T-cell (primary cell): ENCODE results near the gene MTG2. TPM values are rescaled to one million over a fixed set of nuclear protein-coding genes. Genes with fewer than 3 reads are reported as not detected.

Experiments
- ATAC-seq, 4 experiments: fragments of 200-7000 bp in 3 of 4; fragments of 150-1000 bp in 1 of 4; cut with Tn5 transposase; replicated peaks in 1 of 4; 1 replicate in 3 of 4; 2 replicates in 1 of 4; pipeline ENCODE4 v1.10.0; 2021; ENCODE audit warnings: moderate library complexity in 3 of 4, mild to moderate bottlenecking in 2 of 4, moderate number of reproducible peaks in 1 of 4
- CTCF ChIA-PET, 2 donors: fragments of 300-600 bp; sonication (Branson Sonifier 250); formaldehyde crosslinking; loops; one replicate each; lab custom pipeline; 2022; ENCODE audit warnings: antibody characterized with exemption in 2 of 2; lab: Charles Lee
- POLR2A ChIA-PET, 2 donors: fragments of 300-600 bp; sonication (Branson Sonifier 250); formaldehyde crosslinking; loops; one replicate each; lab custom pipeline; 2022; ENCODE audit warnings: antibody characterized with exemption in 2 of 2; lab: Charles Lee
- DNase-seq, 35 experiments: peaks; one replicate each; pipeline versions ENCODE4 v3.0.0 to v3.0.0-alpha.2; 2013 to 2023
- H3K27ac ChIP-seq: one replicate; pipeline ENCODE4 v1.5.1; 2013; ENCODE audit warnings: low read length
- H3K27me3 ChIP-seq, 2 experiments: replicated peaks in 1 of 2; 1 replicate in 1 of 2; 2 replicates in 1 of 2; pipeline versions ENCODE4 v1.6.1 to v1.7.0; 2013; ENCODE audit warnings: low read length in 1 of 2, mixed read lengths in 1 of 2; ENCODE audit not compliant: control insufficient read depth in 2 of 2, insufficient read depth in 2 of 2; ENCODE audit errors: extremely low read depth in 1 of 2
- H3K36me3 ChIP-seq, 2 donors: 1 replicate in 1 of 2; 2 replicates in 1 of 2; pipeline versions ENCODE4 v1.6.1 to v1.7.0; 2013; ENCODE audit warnings: low read length in 1 of 2; ENCODE audit not compliant: control insufficient read depth in 2 of 2, insufficient read depth in 1 of 2; ENCODE audit errors: extremely low read depth in 1 of 2
- H3K4me1 ChIP-seq, 2 experiments: 1 replicate in 1 of 2; 2 replicates in 1 of 2; pipeline versions ENCODE4 v1.6.1 to v1.7.0; 2013; ENCODE audit warnings: low read length in 2 of 2, mixed read lengths in 1 of 2; ENCODE audit not compliant: insufficient read depth in 2 of 2, control insufficient read depth in 1 of 2; ENCODE audit errors: extremely low read depth in 1 of 2
- H3K4me3 ChIP-seq, 2 donors: 1 replicate in 1 of 2; 2 replicates in 1 of 2; pipeline versions ENCODE4 v1.5.1 to v1.7.0; 2013; ENCODE audit warnings: mild to moderate bottlenecking in 2 of 2, low read length in 1 of 2, moderate library complexity in 1 of 2; ENCODE audit not compliant: control insufficient read depth in 1 of 2; ENCODE audit errors: extremely low read depth in 1 of 2
- H3K9me3 ChIP-seq: 2 replicates; pipeline ENCODE4 v1.7.0; 2013
- H3K27ac Mint-ChIP-seq, 2 donors: one replicate each; pipeline ENCODE4 v1.8.0; 2020 to 2021; ENCODE audit warnings: mild to moderate bottlenecking in 2 of 2, mixed read lengths in 2 of 2
- H3K27me3 Mint-ChIP-seq, 2 donors: one replicate each; pipeline ENCODE4 v1.8.0; 2021 to 2022; ENCODE audit warnings: mixed read lengths in 2 of 2
- H3K36me3 Mint-ChIP-seq: one replicate; pipeline ENCODE4 v1.8.0; 2021; ENCODE audit warnings: mixed read lengths
- H3K4me1 Mint-ChIP-seq, 3 donors: one replicate each; pipeline ENCODE4 v1.8.0; 2020 to 2022; ENCODE audit warnings: mixed read lengths in 3 of 3, mild to moderate bottlenecking in 1 of 3
- H3K4me3 Mint-ChIP-seq, 3 donors: one replicate each; pipeline ENCODE4 v1.8.0; 2020 to 2022; ENCODE audit warnings: mild to moderate bottlenecking in 3 of 3, mixed read lengths in 3 of 3, moderate library complexity in 3 of 3
- H3K9me3 Mint-ChIP-seq, 3 donors: one replicate each; pipeline ENCODE4 v1.8.0; 2020 to 2022; ENCODE audit warnings: mixed read lengths in 3 of 3
- WGBS: methylation state at CpG from one replicate; pipeline ENCODE4 v1.1.5; 2013; ENCODE audit warnings: missing lambda C conversion rate; ENCODE audit not compliant: insufficient coverage; 5-methylcytosine and 5-hydroxymethylcytosine counted together
- total RNA-seq, 35 experiments: library from RNA in 6 of 35; stranded (reverse) in 6 of 35; fragments of 120-200 nt in 1 of 35; gene quantifications; one replicate each; pipeline versions ENCODE4 v1.2.1 to v1.2.4 and lab custom pipeline; 2013 to 2026

Gene MTG2
- total RNA-seq, 5 donors from 2014 or later (not counting 1 experiment from before 2014, with no cell fraction given), result 21.1 to 51.9 (median 44.1) TPM

DNA sequence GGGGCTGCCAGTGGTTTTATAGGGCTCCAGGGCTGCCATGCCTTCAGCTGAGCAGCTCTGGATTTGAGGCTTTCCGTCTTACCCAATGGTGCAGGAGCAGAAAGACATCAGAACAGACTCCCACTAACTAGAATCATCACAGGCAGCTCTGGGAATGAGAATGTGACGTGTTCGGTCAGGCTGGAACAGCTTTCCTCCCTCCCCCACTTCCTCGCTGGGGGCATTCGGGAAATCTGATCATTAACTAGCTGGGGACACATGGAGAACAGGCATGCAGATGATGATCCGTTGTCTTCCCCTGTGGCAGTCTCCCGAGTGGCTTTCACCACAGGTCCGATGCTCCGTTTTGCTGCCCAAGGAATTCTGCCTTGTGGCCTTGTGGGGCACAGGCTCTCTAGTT, 5.5 kb upstream of the MTG2 start:
- ATAC-seq (no peak), DNase-seq (no peak)
- Histone ChIP-seq H3K27me3 (no peaks in the 10 kb centered on the region), H3K4me1 (peaks cover under 1 to 6% of the 10 kb centered on the region in 2 experiments), H3K4me3 (no peak overlapping the region), H3K9me3 (no peaks in the 10 kb centered on the region), H3K27ac (no peak overlapping the region), H3K36me3 (peaks cover 0 to 3% of the 10 kb centered on the region in 2 donors)
- Mint-ChIP-seq H3K4me3 (no peak overlapping the region), H3K36me3 (peaks cover 9% of the 10 kb centered on the region), H3K4me1 (peaks cover 7 to 8% (median 7%) of the 10 kb centered on the region in 3 donors), H3K27ac (no peak overlapping the region), H3K9me3 (no peaks in the 10 kb centered on the region), H3K27me3 (no peaks in the 10 kb centered on the region)
- 100% methylated on average over 8 of the region's 9 CpGs for WGBS
- POLR2A ChIA-PET, result no interaction called here
- CTCF ChIA-PET, result no interaction called here

GRCh38 chr20:62178316-62179161, 4.3 kb upstream of the MTG2 start:
- Mint-ChIP-seq H3K4me3 (no peak overlapping the region), H3K27me3 (no peaks in the 10 kb centered on the region), H3K4me1 (peaks cover 10 to 13% (median 12%) of the 10 kb centered on the region in 3 donors), H3K27ac (no peak overlapping the region), H3K36me3 (peaks cover 9% of the 10 kb centered on the region), H3K9me3 (no peaks in the 10 kb centered on the region)
- Histone ChIP-seq H3K4me3 (no peak overlapping the region), H3K27me3 (no peaks in the 10 kb centered on the region), H3K9me3 (no peaks in the 10 kb centered on the region), H3K4me1 (peaks cover 8 to 9% of the 10 kb centered on the region in 2 experiments), H3K36me3 (peaks cover 0 to 3% of the 10 kb centered on the region in 2 donors), H3K27ac (no peak overlapping the region)
- ChIA-PET CTCF (no interaction called here), POLR2A (no interaction called here)
- DNase-seq, result no peak
- 100% methylated on average over 9 of the region's 19 CpGs for WGBS
- ATAC-seq, result no peak

DNA sequence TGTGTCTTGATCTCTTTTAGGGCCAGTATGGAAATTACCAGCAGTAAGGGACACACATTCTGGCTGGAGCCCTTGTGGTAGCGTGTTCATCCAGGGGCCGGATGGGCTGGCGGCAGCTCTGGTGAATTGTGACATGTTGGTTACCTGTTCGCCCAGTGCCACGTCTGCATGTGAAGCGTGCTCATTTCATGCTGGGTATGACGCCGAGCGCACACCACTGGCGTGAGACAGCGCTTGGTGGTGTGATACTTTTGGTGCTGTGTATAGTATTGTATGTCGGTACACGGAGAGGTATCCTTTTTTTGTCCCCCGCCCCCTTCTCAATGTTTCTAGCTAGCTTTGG, 3.7 kb upstream of the MTG2 start:
- ChIA-PET CTCF (no interaction called here), POLR2A (interaction anchor here in 1 of 2 donors (0.6 kb wide), 1 partner anchor 9 kb away, joined by 3 read pairs; no protein-coding TSS in a partner anchor)
- Histone ChIP-seq H3K36me3 (peaks cover 0 to 3% of the 10 kb centered on the region in 2 donors), H3K4me1 (peaks cover 12 to 14% of the 10 kb centered on the region in 2 experiments), H3K27ac (no peak overlapping the region), H3K4me3 (no peak overlapping the region), H3K27me3 (no peaks in the 10 kb centered on the region), H3K9me3 (no peaks in the 10 kb centered on the region)
- peaks cover 6% of the 10 kb centered on the region for H3K36me3 Mint-ChIP-seq
- no peaks in the 10 kb centered on the region for H3K9me3 Mint-ChIP-seq
- no peaks in the 10 kb centered on the region for H3K27me3 Mint-ChIP-seq
- peaks cover 16 to 19% (median 17%) of the 10 kb centered on the region in 3 donors for H3K4me1 Mint-ChIP-seq
- ATAC-seq, result no peak
- WGBS, result 99% methylated on average over 12 of the region's 14 CpGs
- no peak for DNase-seq
- no peak overlapping the region for H3K4me3 Mint-ChIP-seq
- H3K27ac Mint-ChIP-seq, result no peak overlapping the region

DNA sequence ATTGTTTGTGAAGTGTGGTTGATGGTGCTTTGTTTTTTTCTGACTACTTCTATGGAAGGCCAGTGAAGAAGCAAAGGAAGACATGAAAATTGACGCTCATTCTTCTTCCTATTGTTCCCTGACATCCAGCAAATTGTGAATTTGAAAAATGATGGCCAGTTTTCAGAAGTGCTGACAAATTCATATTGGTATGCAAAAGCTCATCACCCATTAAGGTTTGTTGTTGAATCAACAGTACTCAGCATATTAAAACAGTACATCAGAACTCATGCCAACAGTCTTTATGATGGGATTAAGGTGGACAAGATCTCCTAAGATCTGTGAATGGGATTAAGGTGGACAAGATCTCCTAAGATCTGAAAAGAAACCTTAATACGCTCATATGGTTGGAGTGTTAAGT, 1.0 kb upstream of the MTG2 start:
- Histone ChIP-seq H3K9me3 (no peaks in the 10 kb centered on the region), H3K27me3 (no peaks in the 10 kb centered on the region), H3K27ac (peak overlapping the region; percentile 78), H3K4me1 (peaks cover 12 to 24% of the 10 kb centered on the region in 2 experiments), H3K36me3 (no peaks in the 10 kb centered on the region), H3K4me3 (peak overlapping the region in 1 of 2 donors; percentile 85)
- DNase-seq (no peak), ATAC-seq (no peak)
- H3K27ac Mint-ChIP-seq, result peak overlapping the region; percentile 87 to 89
- H3K36me3 Mint-ChIP-seq, result peaks cover 2% of the 10 kb centered on the region
- no peaks in the 10 kb centered on the region for H3K9me3 Mint-ChIP-seq
- ChIA-PET POLR2A (no interaction called here), CTCF (no interaction called here)
- peaks cover 27 to 35% (median 34%) of the 10 kb centered on the region in 3 donors for H3K4me1 Mint-ChIP-seq
- no peaks in the 10 kb centered on the region for H3K27me3 Mint-ChIP-seq
- peak overlapping the region; percentile 84 to 91 (median 86) for H3K4me3 Mint-ChIP-seq
- no CpG with 5 or more reads among the region's 2 CpGs for WGBS

- H3K9me3 ChIP-seq, result no peaks in the 10 kb centered on the region
- H3K4me1 ChIP-seq, result peaks cover 12 to 24% of the 10 kb centered on the region in 2 experiments
- 16% methylated on average over 15 of the region's 25 CpGs for WGBS
- Mint-ChIP-seq H3K27ac (peak overlapping the region; percentile 79 to 80), H3K36me3 (peaks cover 3% of the 10 kb centered on the region), H3K27me3 (no peaks in the 10 kb centered on the region), H3K4me1 (peaks cover 38 to 46% (median 45%) of the 10 kb centered on the region in 3 donors), H3K4me3 (peak overlapping the region; percentile 84 to 86 (median 86)), H3K9me3 (no peaks in the 10 kb centered on the region)
- H3K4me3 ChIP-seq, result peak overlapping the region; percentile 82 to 85
- no peak for ATAC-seq
- POLR2A ChIA-PET, result no interaction called here
- CTCF ChIA-PET, result no interaction called here
- no peak for DNase-seq
- H3K36me3 ChIP-seq, result no peaks in the 10 kb centered on the region
- peak overlapping the region; percentile 76 for H3K27ac ChIP-seq
- H3K27me3 ChIP-seq, result no peaks in the 10 kb centered on the region
Measured at GRCh38 chr20:62183426-62184142, 756 bp downstream of the MTG2 start.

DNA sequence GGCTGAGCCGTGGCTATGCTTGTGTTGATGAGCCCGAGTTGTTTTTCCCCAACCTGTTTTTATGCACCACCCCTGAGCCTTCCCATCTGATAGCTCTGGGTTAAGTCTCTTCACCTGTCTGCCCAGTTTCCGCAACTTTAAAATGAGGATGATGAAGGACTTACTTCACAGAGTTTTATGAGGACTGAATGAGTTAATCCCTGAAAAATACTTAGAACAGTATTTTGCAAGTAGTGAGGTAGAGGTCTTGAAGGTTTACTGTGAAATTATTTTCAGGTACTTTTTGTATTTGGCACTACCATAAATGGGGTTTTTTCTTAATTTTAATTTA, 3.2 kb downstream of the MTG2 start:
- DNase-seq (no peak), ATAC-seq (no peak)
- Mint-ChIP-seq H3K9me3 (no peaks in the 10 kb centered on the region), H3K36me3 (peaks cover 13% of the 10 kb centered on the region), H3K4me1 (peaks cover 38 to 49% (median 45%) of the 10 kb centered on the region in 3 donors), H3K27ac (no peak overlapping the region), H3K27me3 (no peaks in the 10 kb centered on the region), H3K4me3 (no peak overlapping the region)
- Histone ChIP-seq H3K27ac (no peak overlapping the region), H3K27me3 (no peaks in the 10 kb centered on the region), H3K36me3 (peaks cover 0 to 17% of the 10 kb centered on the region in 2 donors), H3K4me1 (peaks cover 12 to 24% of the 10 kb centered on the region in 2 experiments), H3K4me3 (no peak overlapping the region), H3K9me3 (no peaks in the 10 kb centered on the region)
- ChIA-PET POLR2A (no interaction called here), CTCF (no interaction called here)
- WGBS, result no CpG with 5 or more reads among the region's 3 CpGs
